ENCODE measurements around the gene CALR3.

DNA sequence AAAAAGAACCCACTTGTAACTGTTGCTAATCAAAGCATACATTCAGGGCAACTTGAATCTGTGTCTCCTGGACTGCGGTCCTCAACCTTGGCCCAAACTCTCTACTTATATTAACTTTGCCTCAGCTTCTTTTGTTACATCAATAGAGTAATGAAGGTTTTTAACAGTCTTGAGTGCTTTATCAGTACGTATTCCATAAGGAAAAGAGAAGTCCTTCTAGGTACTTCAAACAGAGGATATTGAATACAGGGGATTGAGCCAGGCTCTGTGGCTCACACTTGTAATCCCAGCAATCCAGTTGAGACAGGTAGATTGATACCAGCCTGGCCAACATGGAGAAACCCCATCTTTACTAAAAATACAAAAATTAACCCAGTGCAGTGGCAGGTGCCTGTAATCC, 23.0 kb downstream of the CALR3 start:
- TF ChIP-seq, protein P1, sequence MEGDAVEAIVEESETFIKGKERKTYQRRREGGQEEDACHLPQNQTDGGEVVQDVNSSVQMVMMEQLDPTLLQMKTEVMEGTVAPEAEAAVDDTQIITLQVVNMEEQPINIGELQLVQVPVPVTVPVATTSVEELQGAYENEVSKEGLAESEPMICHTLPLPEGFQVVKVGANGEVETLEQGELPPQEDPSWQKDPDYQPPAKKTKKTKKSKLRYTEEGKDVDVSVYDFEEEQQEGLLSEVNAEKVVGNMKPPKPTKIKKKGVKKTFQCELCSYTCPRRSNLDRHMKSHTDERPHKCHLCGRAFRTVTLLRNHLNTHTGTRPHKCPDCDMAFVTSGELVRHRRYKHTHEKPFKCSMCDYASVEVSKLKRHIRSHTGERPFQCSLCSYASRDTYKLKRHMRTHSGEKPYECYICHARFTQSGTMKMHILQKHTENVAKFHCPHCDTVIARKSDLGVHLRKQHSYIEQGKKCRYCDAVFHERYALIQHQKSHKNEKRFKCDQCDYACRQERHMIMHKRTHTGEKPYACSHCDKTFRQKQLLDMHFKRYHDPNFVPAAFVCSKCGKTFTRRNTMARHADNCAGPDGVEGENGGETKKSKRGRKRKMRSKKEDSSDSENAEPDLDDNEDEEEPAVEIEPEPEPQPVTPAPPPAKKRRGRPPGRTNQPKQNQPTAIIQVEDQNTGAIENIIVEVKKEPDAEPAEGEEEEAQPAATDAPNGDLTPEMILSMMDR (IDR thresholded peaks at IDR 0.05): no peak
- TF ChIP-seq POLR2A (IDR thresholded peaks at IDR 0.05): no peak

Measured in esophagus squamous epithelium (tissue), 4 donors.